Measurements from ENCODE around the gene STAC3.
A peak's percentile ranks its signal among the peaks of the same experiment; 100 is the strongest.
"Not testable (repeated sequence)": the region's sequence is repeated elsewhere in the genome, so short reads cannot be mapped to it uniquely, and the experiment has no call there.

The STAC3 gene

DNA sequence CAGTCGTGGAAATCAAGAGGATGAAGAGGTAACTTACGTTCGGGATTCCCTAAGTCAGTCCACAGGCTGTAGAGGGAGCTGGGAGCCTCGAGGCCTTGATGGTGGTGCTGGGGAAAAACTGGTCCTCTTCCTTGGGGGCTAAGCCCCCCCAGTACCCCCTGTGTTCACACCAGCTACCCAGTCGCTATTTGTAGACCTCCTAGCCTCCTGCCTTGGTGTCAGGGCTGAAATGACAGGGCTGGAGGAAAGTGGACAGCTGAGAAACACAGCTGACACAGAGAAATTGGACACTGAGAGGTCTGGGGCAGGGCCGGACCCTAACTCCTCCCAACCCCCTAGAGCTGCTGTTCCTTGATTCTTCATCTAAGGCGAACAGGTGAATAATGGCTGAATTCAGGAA, at the start of gene STAC3:
Gene STAC3, minus strand, starts transcription at position 232 of the 400 bp plus-strand sequence. CDS start 1,551 bp downstream, outside the sequence.
- H3K9ac ChIP-seq (ENCODE audit: low read length), result no peak within 1 kb of the TSS
- peaks cover 23% of the 10 kb centered on the region for H3K4me1 ChIP-seq (ENCODE audit: control insufficient read depth, insufficient read depth, low read length)
- H3K36me3 ChIP-seq (ENCODE audit: control insufficient read depth, insufficient read depth, low read length), result peaks cover 9% of the 10 kb centered on the region
- H3K4me3 ChIP-seq (ENCODE audit: low read depth, low read length), result no peak within 1 kb of the TSS
- no peak within 1 kb of the TSS for H3K27ac ChIP-seq (ENCODE audit: low read depth, low read length)
- no peaks in the 10 kb centered on the region for H3K9me3 ChIP-seq (ENCODE audit: control insufficient read depth, insufficient read depth, low read depth, low read length)
- no peaks in the 10 kb centered on the region for H3K27me3 ChIP-seq (ENCODE audit: control insufficient read depth, insufficient read depth, low read length)

- no peak overlapping the region for H3K27ac ChIP-seq (ENCODE audit: low read depth, low read length)
Observed at GRCh38 chr12:57299514-57300016, 48.6 kb upstream of the STAC3 start.

DNA sequence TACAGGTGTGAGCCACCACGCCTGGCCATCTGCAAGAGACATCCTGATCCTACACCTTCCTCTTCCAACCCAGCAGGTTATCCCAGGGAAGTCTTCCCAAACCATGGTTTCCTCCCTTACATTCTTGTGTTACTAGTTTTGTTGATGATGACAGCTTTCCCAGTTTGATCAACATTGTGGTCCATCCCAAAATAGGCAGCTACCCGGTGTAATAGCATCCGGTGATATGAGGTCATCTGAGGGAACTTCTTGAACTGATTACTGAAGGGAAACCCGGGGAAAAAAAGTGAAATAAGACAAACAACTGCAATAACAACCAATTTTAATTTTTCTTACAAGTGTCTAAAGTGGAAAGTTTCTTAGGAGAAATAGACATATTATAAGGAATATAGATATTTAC, 45.3 kb upstream of the STAC3 start:
- H3K4me1 ChIP-seq (ENCODE audit: control insufficient read depth, insufficient read depth, low read length), result peaks cover 4% of the 10 kb centered on the region
- no peaks in the 10 kb centered on the region for H3K9me3 ChIP-seq (ENCODE audit: control insufficient read depth, insufficient read depth, low read depth, low read length)
- H3K27me3 ChIP-seq (ENCODE audit: control insufficient read depth, insufficient read depth, low read length), result no peaks in the 10 kb centered on the region
- H3K4me3 ChIP-seq (ENCODE audit: low read depth, low read length), result no peak overlapping the region
- no peak overlapping the region for H3K27ac ChIP-seq (ENCODE audit: low read depth, low read length)
- H3K36me3 ChIP-seq (ENCODE audit: control insufficient read depth, insufficient read depth, low read length), result peaks cover 60% of the 10 kb centered on the region
- H3K9ac ChIP-seq (ENCODE audit: low read length), result no peak overlapping the region

More at GRCh38 chr12:57299514-57300016, 48.6 kb upstream of the STAC3 start:
- Histone ChIP-seq H3K4me3 (ENCODE audit: low read depth, low read length) (no peak overlapping the region), H3K36me3 (ENCODE audit: control insufficient read depth, insufficient read depth, low read length) (peaks cover 40% of the 10 kb centered on the region), H3K4me1 (ENCODE audit: control insufficient read depth, insufficient read depth, low read length) (peaks cover 4% of the 10 kb centered on the region), H3K27me3 (ENCODE audit: control insufficient read depth, insufficient read depth, low read length) (no peaks in the 10 kb centered on the region), H3K9ac (ENCODE audit: low read length) (no peak overlapping the region), H3K9me3 (ENCODE audit: control insufficient read depth, insufficient read depth, low read depth, low read length) (no peaks in the 10 kb centered on the region)

DNA sequence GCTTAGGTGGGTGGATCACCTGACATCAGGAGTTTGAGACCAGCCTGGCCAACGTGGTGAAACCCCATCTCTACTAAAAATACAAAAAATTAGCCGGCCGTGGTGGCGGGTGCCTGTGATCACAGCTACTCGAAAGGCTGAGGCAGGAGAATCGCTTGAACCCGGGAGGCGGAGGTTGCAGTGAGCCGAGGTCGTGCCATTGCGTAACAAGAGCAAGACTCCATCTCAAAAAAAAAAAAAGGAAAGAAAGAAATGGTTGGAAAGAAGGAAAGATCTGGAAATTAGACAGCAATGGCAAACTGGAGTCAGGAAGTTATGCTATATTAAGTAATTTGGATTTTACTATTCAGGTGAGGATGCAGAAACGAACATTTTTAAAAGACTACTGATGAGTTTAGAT, 31.1 kb upstream of the STAC3 start:
- H3K36me3 ChIP-seq (ENCODE audit: control insufficient read depth, insufficient read depth, low read length), result peaks cover 61% of the 10 kb centered on the region
- not testable (repeated sequence) for H3K27me3 ChIP-seq (ENCODE audit: control insufficient read depth, insufficient read depth, low read length); H3K27ac ChIP-seq (ENCODE audit: low read depth, low read length); H3K9ac ChIP-seq (ENCODE audit: low read length); H3K4me1 ChIP-seq (ENCODE audit: control insufficient read depth, insufficient read depth, low read length); H3K9me3 ChIP-seq (ENCODE audit: control insufficient read depth, insufficient read depth, low read depth, low read length); H3K4me3 ChIP-seq (ENCODE audit: low read depth, low read length)

GRCh38 chr12:57280211-57281062, 29.4 kb upstream of the STAC3 start:
- H3K27ac ChIP-seq (ENCODE audit: low read depth, low read length), result peak overlapping the region; percentile 63; the same call in 1 of the 2 replicates
- H3K36me3 ChIP-seq (ENCODE audit: control insufficient read depth, insufficient read depth, low read length), result peaks cover 53% of the 10 kb centered on the region
- peak overlapping the region; percentile 12 for H3K9ac ChIP-seq (ENCODE audit: low read length)
- no peaks in the 10 kb centered on the region for H3K9me3 ChIP-seq (ENCODE audit: control insufficient read depth, insufficient read depth, low read depth, low read length)
- H3K4me1 ChIP-seq (ENCODE audit: control insufficient read depth, insufficient read depth, low read length), result peaks cover 9% of the 10 kb centered on the region
- H3K4me3 ChIP-seq (ENCODE audit: low read depth, low read length), result no peak overlapping the region
- no peaks in the 10 kb centered on the region for H3K27me3 ChIP-seq (ENCODE audit: control insufficient read depth, insufficient read depth, low read length)

- Histone ChIP-seq H3K9ac (ENCODE audit: low read length) (no peak overlapping the region), H3K4me3 (ENCODE audit: low read depth, low read length) (no peak overlapping the region), H3K4me1 (ENCODE audit: control insufficient read depth, insufficient read depth, low read length) (peaks cover 9% of the 10 kb centered on the region), H3K9me3 (ENCODE audit: control insufficient read depth, insufficient read depth, low read depth, low read length) (no peaks in the 10 kb centered on the region), H3K27ac (ENCODE audit: low read depth, low read length) (no peak overlapping the region), H3K27me3 (ENCODE audit: control insufficient read depth, insufficient read depth, low read length) (no peaks in the 10 kb centered on the region), H3K36me3 (ENCODE audit: control insufficient read depth, insufficient read depth, low read length) (peaks cover 43% of the 10 kb centered on the region)
Observed at GRCh38 chr12:57278465-57279381, 27.7 kb upstream of the STAC3 start.

GRCh38 chr12:57276935-57277563, 26.1 kb upstream of the STAC3 start:
- Histone ChIP-seq H3K27me3 (ENCODE audit: control insufficient read depth, insufficient read depth, low read length) (no peaks in the 10 kb centered on the region), H3K4me3 (ENCODE audit: low read depth, low read length) (no peak overlapping the region), H3K9me3 (ENCODE audit: control insufficient read depth, insufficient read depth, low read depth, low read length) (no peaks in the 10 kb centered on the region), H3K27ac (ENCODE audit: low read depth, low read length) (no peak overlapping the region), H3K4me1 (ENCODE audit: control insufficient read depth, insufficient read depth, low read length) (peaks cover 9% of the 10 kb centered on the region), H3K9ac (ENCODE audit: low read length) (no peak overlapping the region), H3K36me3 (ENCODE audit: control insufficient read depth, insufficient read depth, low read length) (peaks cover 34% of the 10 kb centered on the region)

DNA sequence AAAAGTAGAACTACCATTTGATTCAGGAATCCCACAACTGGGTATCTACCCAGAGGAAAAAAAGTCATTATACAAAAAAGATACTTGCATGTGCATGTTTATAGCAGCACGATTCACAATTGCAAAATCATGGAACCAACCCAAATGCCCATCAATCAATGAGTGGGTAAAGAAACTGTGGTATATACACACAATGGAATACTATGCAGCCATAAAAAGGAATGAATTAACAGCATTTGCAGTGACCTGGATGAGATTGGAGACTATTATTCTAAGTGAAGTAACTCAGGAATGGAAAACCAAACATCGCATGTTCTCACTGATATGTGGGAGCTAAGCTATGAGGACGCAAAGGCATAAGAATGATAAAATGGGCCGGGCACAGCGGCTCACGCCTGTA, 25.2 kb upstream of the STAC3 start:
- not testable (repeated sequence) for H3K9me3 ChIP-seq (ENCODE audit: control insufficient read depth, insufficient read depth, low read depth, low read length); H3K27me3 ChIP-seq (ENCODE audit: control insufficient read depth, insufficient read depth, low read length); H3K27ac ChIP-seq (ENCODE audit: low read depth, low read length); H3K9ac ChIP-seq (ENCODE audit: low read length); H3K4me3 ChIP-seq (ENCODE audit: low read depth, low read length)
- H3K36me3 ChIP-seq (ENCODE audit: control insufficient read depth, insufficient read depth, low read length), result peaks cover 31% of the 10 kb centered on the region
- H3K4me1 ChIP-seq (ENCODE audit: control insufficient read depth, insufficient read depth, low read length), result peaks cover 12% of the 10 kb centered on the region

DNA sequence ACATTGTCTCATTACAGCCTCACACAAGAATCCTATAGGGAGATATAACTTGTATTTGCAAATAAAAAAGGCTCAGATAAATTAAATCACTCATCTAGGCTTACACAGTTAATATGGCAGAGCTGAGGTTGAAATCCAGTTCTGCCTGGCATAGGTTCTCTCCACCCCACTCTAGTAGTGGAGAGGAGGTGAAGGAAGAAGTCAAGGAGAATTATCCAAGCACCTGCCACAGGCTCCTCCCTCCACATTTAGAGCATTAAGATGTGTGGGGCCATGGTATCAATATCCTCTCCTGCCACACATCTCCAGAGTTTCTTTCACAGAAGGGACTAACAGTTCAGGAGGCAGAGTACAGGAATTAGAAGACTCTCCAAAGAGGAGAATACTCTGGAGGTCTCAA, 22.5 kb upstream of the STAC3 start:
- no peaks in the 10 kb centered on the region for H3K27me3 ChIP-seq (ENCODE audit: control insufficient read depth, insufficient read depth, low read length)
- no peak overlapping the region for H3K27ac ChIP-seq (ENCODE audit: low read depth, low read length)
- H3K9ac ChIP-seq (ENCODE audit: low read length), result no peak overlapping the region
- H3K9me3 ChIP-seq (ENCODE audit: control insufficient read depth, insufficient read depth, low read depth, low read length), result no peaks in the 10 kb centered on the region
- H3K4me1 ChIP-seq (ENCODE audit: control insufficient read depth, insufficient read depth, low read length), result peaks cover 4% of the 10 kb centered on the region; the same call in 1 of the 2 replicates
- H3K4me3 ChIP-seq (ENCODE audit: low read depth, low read length), result no peak overlapping the region
- peaks cover 30% of the 10 kb centered on the region for H3K36me3 ChIP-seq (ENCODE audit: control insufficient read depth, insufficient read depth, low read length)

- H3K36me3 ChIP-seq (ENCODE audit: control insufficient read depth, insufficient read depth, low read length), result peaks cover 32% of the 10 kb centered on the region
- H3K4me3 ChIP-seq (ENCODE audit: low read depth, low read length), result no peak overlapping the region
- H3K9me3 ChIP-seq (ENCODE audit: control insufficient read depth, insufficient read depth, low read depth, low read length), result no peaks in the 10 kb centered on the region
- H3K27ac ChIP-seq (ENCODE audit: low read depth, low read length), result no peak overlapping the region
- no peak overlapping the region for H3K9ac ChIP-seq (ENCODE audit: low read length)
- H3K27me3 ChIP-seq (ENCODE audit: control insufficient read depth, insufficient read depth, low read length), result no peaks in the 10 kb centered on the region
- peaks cover 4% of the 10 kb centered on the region; the same call in 1 of the 2 replicates for H3K4me1 ChIP-seq (ENCODE audit: control insufficient read depth, insufficient read depth, low read length)
Observed at GRCh38 chr12:57272337-57273151, 21.6 kb upstream of the STAC3 start.

Measured in HUES6 (cell line).